ENCODE measurements around the gene RAB33A.

Gene RAB33A

DNA sequence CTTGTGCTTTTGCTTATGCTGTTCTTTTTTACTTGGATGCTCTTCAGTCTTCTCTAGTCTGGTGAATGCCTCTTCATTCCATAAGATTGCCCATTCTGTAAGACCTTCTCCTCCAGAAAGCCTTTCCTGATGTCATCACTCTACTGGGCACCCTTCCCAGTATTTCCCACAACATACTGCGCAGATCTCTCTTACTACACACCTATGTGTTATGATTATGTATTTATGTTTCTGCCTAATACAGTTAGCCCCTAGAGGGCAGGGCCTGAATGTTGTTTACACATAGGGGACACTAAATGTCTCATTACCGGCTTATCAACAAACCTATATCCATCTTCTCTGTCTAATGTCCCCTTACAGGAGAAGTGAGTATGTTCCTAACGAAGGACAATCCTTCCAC lies 27.3 kb upstream of the RAB33A start:
- DNase-seq (ENCODE audit: low read depth in 1 of 2, low spot score in 1 of 2): no peak
- no peaks in the 10 kb centered on the region for H3K27me3 ChIP-seq (ENCODE audit: insufficient read depth, poor library complexity, severe bottlenecking)
- TF ChIP-seq GABPA (IDR thresholded peaks at IDR 0.05; ENCODE audit: low read depth) (no peak), SPI1 (IDR thresholded peaks at IDR 0.05; ENCODE audit: borderline replicate concordance, low read depth) (no peak), POLR2AphosphoS5 (IDR thresholded peaks at IDR 0.05; ENCODE audit: low read depth) (no peak)
- TF ChIP-seq, protein P1, sequence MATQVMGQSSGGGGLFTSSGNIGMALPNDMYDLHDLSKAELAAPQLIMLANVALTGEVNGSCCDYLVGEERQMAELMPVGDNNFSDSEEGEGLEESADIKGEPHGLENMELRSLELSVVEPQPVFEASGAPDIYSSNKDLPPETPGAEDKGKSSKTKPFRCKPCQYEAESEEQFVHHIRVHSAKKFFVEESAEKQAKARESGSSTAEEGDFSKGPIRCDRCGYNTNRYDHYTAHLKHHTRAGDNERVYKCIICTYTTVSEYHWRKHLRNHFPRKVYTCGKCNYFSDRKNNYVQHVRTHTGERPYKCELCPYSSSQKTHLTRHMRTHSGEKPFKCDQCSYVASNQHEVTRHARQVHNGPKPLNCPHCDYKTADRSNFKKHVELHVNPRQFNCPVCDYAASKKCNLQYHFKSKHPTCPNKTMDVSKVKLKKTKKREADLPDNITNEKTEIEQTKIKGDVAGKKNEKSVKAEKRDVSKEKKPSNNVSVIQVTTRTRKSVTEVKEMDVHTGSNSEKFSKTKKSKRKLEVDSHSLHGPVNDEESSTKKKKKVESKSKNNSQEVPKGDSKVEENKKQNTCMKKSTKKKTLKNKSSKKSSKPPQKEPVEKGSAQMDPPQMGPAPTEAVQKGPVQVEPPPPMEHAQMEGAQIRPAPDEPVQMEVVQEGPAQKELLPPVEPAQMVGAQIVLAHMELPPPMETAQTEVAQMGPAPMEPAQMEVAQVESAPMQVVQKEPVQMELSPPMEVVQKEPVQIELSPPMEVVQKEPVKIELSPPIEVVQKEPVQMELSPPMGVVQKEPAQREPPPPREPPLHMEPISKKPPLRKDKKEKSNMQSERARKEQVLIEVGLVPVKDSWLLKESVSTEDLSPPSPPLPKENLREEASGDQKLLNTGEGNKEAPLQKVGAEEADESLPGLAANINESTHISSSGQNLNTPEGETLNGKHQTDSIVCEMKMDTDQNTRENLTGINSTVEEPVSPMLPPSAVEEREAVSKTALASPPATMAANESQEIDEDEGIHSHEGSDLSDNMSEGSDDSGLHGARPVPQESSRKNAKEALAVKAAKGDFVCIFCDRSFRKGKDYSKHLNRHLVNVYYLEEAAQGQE (IDR thresholded peaks at IDR 0.05; ENCODE audit: insufficient replicate concordance, low read depth): no peak
- TF ChIP-seq, protein P2, sequence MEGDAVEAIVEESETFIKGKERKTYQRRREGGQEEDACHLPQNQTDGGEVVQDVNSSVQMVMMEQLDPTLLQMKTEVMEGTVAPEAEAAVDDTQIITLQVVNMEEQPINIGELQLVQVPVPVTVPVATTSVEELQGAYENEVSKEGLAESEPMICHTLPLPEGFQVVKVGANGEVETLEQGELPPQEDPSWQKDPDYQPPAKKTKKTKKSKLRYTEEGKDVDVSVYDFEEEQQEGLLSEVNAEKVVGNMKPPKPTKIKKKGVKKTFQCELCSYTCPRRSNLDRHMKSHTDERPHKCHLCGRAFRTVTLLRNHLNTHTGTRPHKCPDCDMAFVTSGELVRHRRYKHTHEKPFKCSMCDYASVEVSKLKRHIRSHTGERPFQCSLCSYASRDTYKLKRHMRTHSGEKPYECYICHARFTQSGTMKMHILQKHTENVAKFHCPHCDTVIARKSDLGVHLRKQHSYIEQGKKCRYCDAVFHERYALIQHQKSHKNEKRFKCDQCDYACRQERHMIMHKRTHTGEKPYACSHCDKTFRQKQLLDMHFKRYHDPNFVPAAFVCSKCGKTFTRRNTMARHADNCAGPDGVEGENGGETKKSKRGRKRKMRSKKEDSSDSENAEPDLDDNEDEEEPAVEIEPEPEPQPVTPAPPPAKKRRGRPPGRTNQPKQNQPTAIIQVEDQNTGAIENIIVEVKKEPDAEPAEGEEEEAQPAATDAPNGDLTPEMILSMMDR (IDR thresholded peaks at IDR 0.05; ENCODE audit: insufficient read depth, low read length): no peak
- no peak overlapping the region for H3K4me3 ChIP-seq (replicated peaks; ENCODE audit: insufficient read depth, low read length)
- H3K27ac ChIP-seq (replicated peaks): no peak overlapping the region

DNA sequence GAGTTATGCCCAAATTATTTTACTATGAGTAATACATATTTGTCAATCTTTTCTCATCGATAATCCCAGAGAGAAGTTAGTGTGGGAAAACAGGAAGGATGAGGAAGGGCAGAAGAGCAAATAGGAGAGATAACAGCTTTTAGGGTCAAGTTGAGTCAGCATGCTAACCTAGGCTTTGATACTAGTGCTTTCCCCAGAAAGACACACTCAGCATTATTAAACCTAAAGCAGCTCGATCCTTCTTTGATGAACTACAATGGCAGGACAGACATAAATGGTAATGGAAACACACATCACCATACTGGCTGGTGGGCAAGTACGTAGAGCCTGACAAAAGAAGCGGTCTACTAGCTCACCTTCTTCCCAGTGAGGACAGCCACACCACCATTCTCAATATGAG lies 26.6 kb upstream of the RAB33A start:
- no peak for TF ChIP-seq GABPA (IDR thresholded peaks at IDR 0.05; ENCODE audit: low read depth)
- TF ChIP-seq, protein P2 (IDR thresholded peaks at IDR 0.05; ENCODE audit: insufficient read depth, low read length): no peak
- TF ChIP-seq SPI1 (IDR thresholded peaks at IDR 0.05; ENCODE audit: borderline replicate concordance, low read depth): no peak
- TF ChIP-seq, protein P1 (IDR thresholded peaks at IDR 0.05; ENCODE audit: insufficient replicate concordance, low read depth): no peak
- no peak overlapping the region for H3K4me3 ChIP-seq (replicated peaks; ENCODE audit: insufficient read depth, low read length)
- no peaks in the 10 kb centered on the region for H3K27me3 ChIP-seq (ENCODE audit: insufficient read depth, poor library complexity, severe bottlenecking)
- H3K27ac ChIP-seq (replicated peaks): no peak overlapping the region
- no peak for DNase-seq (ENCODE audit: low read depth in 1 of 2, low spot score in 1 of 2)

DNA sequence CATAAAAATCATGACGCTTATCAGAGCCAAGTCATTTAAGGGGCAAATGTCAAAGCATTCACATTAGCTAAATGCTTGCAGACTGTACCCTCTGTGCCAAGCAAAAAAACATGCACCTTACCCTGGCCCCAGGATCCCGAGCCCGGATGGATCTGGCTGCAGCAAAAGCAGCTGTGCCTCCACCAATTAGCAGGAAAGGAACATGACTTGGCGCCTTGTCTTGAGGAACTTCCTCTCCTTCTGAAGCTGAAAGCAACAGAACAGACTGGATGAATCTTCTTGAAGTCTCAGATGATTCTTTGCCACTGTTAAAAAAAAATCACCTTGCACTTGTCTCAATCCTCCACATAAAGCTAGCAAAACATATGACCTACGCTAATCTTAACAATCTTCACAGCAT lies 24.1 kb upstream of the RAB33A start:
- Histone ChIP-seq H3K27me3 (ENCODE audit: insufficient read depth, poor library complexity, severe bottlenecking) (no peaks in the 10 kb centered on the region), H3K4me3 (replicated peaks; ENCODE audit: insufficient read depth, low read length) (no peak overlapping the region), H3K27ac (replicated peaks) (no peak overlapping the region; the same call in 1 of the 2 replicates)
- peak in 1 of 2 experiments; percentile 50 for DNase-seq (ENCODE audit: low read depth in 1 of 2, low spot score in 1 of 2)
- TF ChIP-seq GABPA (IDR thresholded peaks at IDR 0.05; ENCODE audit: low read depth) (no peak), SPI1 (IDR thresholded peaks at IDR 0.05; ENCODE audit: borderline replicate concordance, low read depth) (peak; percentile 52; the same call in 1 of the 2 replicates)

DNA sequence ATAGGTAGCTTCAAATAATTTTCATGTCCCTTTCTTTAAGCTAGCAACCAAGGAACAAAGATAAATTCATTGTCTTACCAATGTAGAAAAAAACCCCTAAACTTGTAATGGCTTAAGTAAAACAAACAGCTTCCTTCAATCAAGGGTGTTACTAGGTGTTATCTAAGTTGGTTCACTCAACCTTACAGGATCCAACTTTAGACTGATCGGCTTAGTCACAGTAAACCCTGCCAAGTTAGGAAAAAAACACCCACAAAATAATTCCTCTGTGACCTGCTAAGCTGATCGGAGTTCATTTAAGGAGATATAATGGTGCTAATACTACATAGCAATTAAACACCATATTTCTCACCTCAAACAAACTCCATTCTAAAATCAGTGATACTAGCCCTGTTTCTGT lies 16.2 kb upstream of the RAB33A start:
- H3K27me3 ChIP-seq (ENCODE audit: insufficient read depth, poor library complexity, severe bottlenecking): no peaks in the 10 kb centered on the region

More for the DNA sequence above, 16.2 kb upstream of the RAB33A start:
- H3K27ac ChIP-seq (replicated peaks): no peak overlapping the region
- no peak for DNase-seq (ENCODE audit: low read depth in 1 of 2, low spot score in 1 of 2)
- TF ChIP-seq, protein P2 (IDR thresholded peaks at IDR 0.05; ENCODE audit: insufficient read depth, low read length): no peak
- TF ChIP-seq GABPA (IDR thresholded peaks at IDR 0.05; ENCODE audit: low read depth) (no peak), POLR2AphosphoS5 (IDR thresholded peaks at IDR 0.05; ENCODE audit: low read depth) (no peak), SPI1 (IDR thresholded peaks at IDR 0.05; ENCODE audit: borderline replicate concordance, low read depth) (no peak)
- TF ChIP-seq, protein P1 (IDR thresholded peaks at IDR 0.05; ENCODE audit: insufficient replicate concordance, low read depth): no peak
- H3K4me3 ChIP-seq (replicated peaks; ENCODE audit: insufficient read depth, low read length): no peak overlapping the region

All from HL-60 (cell line).